SU-DHL-6 (cell line): Measurements from ENCODE around the gene FBRSL1.

Experiments
- H2AFZ ChIP-seq: fragments of 200-600 bp; sonication (generic); 2 replicates; pipeline ENCODE4 v1.6.1; 2014; ENCODE audit warnings: low read depth, mild to moderate bottlenecking, moderate library complexity, mixed read lengths, antibody characterized with exemption, low read length; ENCODE audit not compliant: severe bottlenecking
- H3F3A ChIP-seq: fragments of 200-600 bp; shearing (Covaris generic); 2 replicates; pipeline ENCODE4 v1.6.0; 2016; ENCODE audit warnings: antibody characterized with exemption, mild to moderate bottlenecking; ENCODE audit not compliant: insufficient read depth
- H3K27ac ChIP-seq: fragments of 200-600 bp; sonication (generic); 2 replicates; pipeline ENCODE4 v1.5.1; 2016; ENCODE audit warnings: low read depth, mild to moderate bottlenecking, low read length, moderate library complexity, mixed read lengths
- H3K27me3 ChIP-seq: fragments of 200-600 bp; sonication (generic), shearing (Covaris generic); 2 replicates; pipeline ENCODE4 v1.6.0; 2014; ENCODE audit warnings: mild to moderate bottlenecking, low read length
- H3K36me3 ChIP-seq: fragments of 200-600 bp; sonication (generic); 2 replicates; pipeline ENCODE4 v1.6.1; 2014; ENCODE audit warnings: mild to moderate bottlenecking, low read length, mixed read lengths
- H3K4me2 ChIP-seq: fragments of 300-600, 200-600 bp; shearing (Covaris generic), sonication (generic); 2 replicates; pipeline ENCODE4 v1.6.0; 2014; ENCODE audit warnings: low read length, low read depth, mild to moderate bottlenecking; ENCODE audit not compliant: poor library complexity, severe bottlenecking
- H3K4me3 ChIP-seq: fragments of 200-600 bp; sonication (generic); 2 replicates; pipeline ENCODE4 v1.5.1; 2014; ENCODE audit warnings: antibody characterized with exemption, low read length, mild to moderate bottlenecking, mixed read lengths; ENCODE audit not compliant: insufficient read depth, poor library complexity, severe bottlenecking
- H3K79me2 ChIP-seq: fragments of 200-600 bp; sonication (generic); 2 replicates; pipeline ENCODE4 v1.6.1; 2014; ENCODE audit warnings: mild to moderate bottlenecking, low read length, moderate library complexity; ENCODE audit not compliant: insufficient read depth
- H3K9ac ChIP-seq: fragments of 200-600 bp; sonication (generic); 2 replicates; pipeline ENCODE4 v1.7.0; 2014; ENCODE audit warnings: mild to moderate bottlenecking, low read length
- H3K9me2 ChIP-seq: fragments of 200-600 bp; sonication (generic); replicated peaks from 2 replicates; pipeline ENCODE4 v1.6.1; 2014; ENCODE audit warnings: low read length; ENCODE audit not compliant: insufficient read depth
- H3K9me3 ChIP-seq: fragments of 200-600 bp; sonication (generic); 2 replicates; pipeline ENCODE4 v1.6.1; 2014; ENCODE audit warnings: low read length, mixed read lengths; ENCODE audit not compliant: insufficient read depth
- H4K20me1 ChIP-seq: fragments of 200-600 bp; sonication (generic); 2 replicates; pipeline ENCODE4 v1.6.1; 2014; ENCODE audit warnings: low read depth, mild to moderate bottlenecking, antibody characterized with exemption, low read length, moderate library complexity, mixed read lengths
- CTCF ChIP-seq: fragments of 200-600 bp; sonication (generic); IDR thresholded peaks from one replicate; pipeline ENCODE4 v1.5.1; 2017; ENCODE audit warnings: antibody characterized with exemption, mild to moderate bottlenecking, low read length, moderate library complexity; ENCODE audit not compliant: insufficient read depth, poor library complexity, severe bottlenecking
- EZH2phosphoT487 ChIP-seq: fragments of 200-600 bp; sonication (generic), shearing (Covaris generic); conservative IDR thresholded peaks from 2 replicates; pipeline ENCODE4 v1.6.1; 2018; ENCODE audit warnings: mild to moderate bottlenecking, antibody characterized with exemption, low read length, moderate library complexity, mixed read lengths

FBRSL1 gene

GRCh38 chr12:132491761-132492378 is 1.9 kb downstream of the FBRSL1 start:
- H3K79me2 ChIP-seq, result no peaks in the 10 kb centered on the region
- peaks cover 10% of the 10 kb centered on the region; the same call in 1 of the 2 replicates for H4K20me1 ChIP-seq
- peak overlapping the region; percentile 6; the same call in 1 of the 2 replicates for H3K9ac ChIP-seq
- H3K36me3 ChIP-seq, result no peaks in the 10 kb centered on the region
- H3K9me3 ChIP-seq, result no peaks in the 10 kb centered on the region
- no peaks in the 10 kb centered on the region for H3K9me2 ChIP-seq
- H3F3A ChIP-seq, result no peaks in the 10 kb centered on the region
- TF ChIP-seq EZH2phosphoT487 (no peak), CTCF (no peak)
- no peaks in the 10 kb centered on the region for H3K27me3 ChIP-seq
- no peak overlapping the region for H3K4me3 ChIP-seq
- H2AFZ ChIP-seq, result no peak overlapping the region
- H3K4me2 ChIP-seq, result peak overlapping the region; percentile 53
- H3K27ac ChIP-seq, result no peak overlapping the region

DNA sequence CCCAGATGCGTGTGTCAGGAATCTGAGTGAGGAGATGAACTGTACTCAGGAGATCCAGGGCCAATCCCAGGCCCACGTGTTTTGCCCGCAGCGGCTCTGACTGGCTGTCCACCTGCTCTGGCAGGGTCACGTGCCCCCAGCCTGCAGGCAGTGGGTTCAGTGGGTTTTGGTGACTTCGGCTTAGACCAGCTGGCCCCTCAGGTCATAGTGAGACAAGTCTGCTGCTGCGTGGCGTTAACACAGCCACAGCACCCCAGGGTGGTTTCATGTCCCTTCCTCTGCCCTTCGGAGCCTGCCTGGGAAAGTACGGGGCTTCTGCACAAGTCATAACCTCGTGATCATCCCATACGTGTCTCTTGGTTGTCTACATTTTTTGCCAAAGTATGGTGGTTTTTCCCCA is 2.6 kb downstream of the FBRSL1 start:
- Histone ChIP-seq H3K79me2 (no peaks in the 10 kb centered on the region), H3K27me3 (no peaks in the 10 kb centered on the region), H3K4me2 (no peak overlapping the region), H3K9ac (no peak overlapping the region), H3F3A (no peaks in the 10 kb centered on the region), H3K4me3 (no peak overlapping the region), H3K9me2 (no peaks in the 10 kb centered on the region), H3K36me3 (no peaks in the 10 kb centered on the region), H4K20me1 (peaks cover 10% of the 10 kb centered on the region; the same call in 1 of the 2 replicates), H3K27ac (no peak overlapping the region), H3K9me3 (no peaks in the 10 kb centered on the region), H2AFZ (no peak overlapping the region)
- no peak for TF ChIP-seq CTCF

DNA sequence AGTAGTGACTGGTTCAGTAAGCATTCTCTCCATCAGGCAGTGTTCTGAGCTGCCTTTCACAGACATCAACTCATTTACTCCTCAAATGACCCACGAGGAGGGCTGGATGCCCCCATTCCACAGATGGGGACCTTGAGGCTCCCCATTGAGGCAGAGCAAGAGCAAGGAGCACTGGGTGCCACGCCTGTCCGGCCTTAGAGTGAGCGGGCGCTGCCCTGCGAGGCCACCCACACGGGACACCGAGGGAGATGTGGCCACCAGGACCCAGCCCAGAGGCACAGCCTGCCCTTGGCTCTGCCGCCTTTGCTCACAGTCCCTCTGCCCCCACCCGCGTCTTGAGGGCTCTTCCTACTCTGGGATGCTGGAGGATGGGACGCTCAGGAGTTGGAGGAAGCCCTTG is 3.0 kb downstream of the FBRSL1 start:
- Histone ChIP-seq H3K4me3 (no peak overlapping the region), H2AFZ (no peak overlapping the region), H3K4me2 (no peak overlapping the region), H3F3A (no peaks in the 10 kb centered on the region), H3K9ac (no peak overlapping the region), H3K9me3 (no peaks in the 10 kb centered on the region), H3K9me2 (no peaks in the 10 kb centered on the region), H4K20me1 (peaks cover 10% of the 10 kb centered on the region; the same call in 1 of the 2 replicates), H3K79me2 (no peaks in the 10 kb centered on the region), H3K27ac (no peak overlapping the region), H3K27me3 (no peaks in the 10 kb centered on the region), H3K36me3 (no peaks in the 10 kb centered on the region)
- TF ChIP-seq EZH2phosphoT487 (no peak), CTCF (no peak)
